HUES64 (cell line): ENCODE results near the gene KASH5. TPM values are rescaled to one million over a fixed set of nuclear protein-coding genes. Genes with fewer than 3 reads are reported as not detected.

Experiments
- H3K27ac ChIP-seq: 2 replicates; pipeline ENCODE4 v1.7.0; 2013; ENCODE audit warnings: low read depth, low read length, inconsistent platforms
- H3K27me3 ChIP-seq: 2 replicates; pipeline ENCODE4 v1.6.1; 2013; ENCODE audit warnings: mild to moderate bottlenecking, low read length; ENCODE audit not compliant: insufficient read depth
- H3K36me3 ChIP-seq: 2 replicates; pipeline ENCODE4 v1.6.1; 2013; ENCODE audit warnings: mild to moderate bottlenecking, low read length; ENCODE audit not compliant: insufficient read depth
- H3K4me1 ChIP-seq: 2 replicates; pipeline ENCODE4 v1.6.1; 2013; ENCODE audit warnings: mild to moderate bottlenecking, low read length, moderate library complexity; ENCODE audit not compliant: insufficient read depth
- H3K4me3 ChIP-seq: 2 replicates; pipeline ENCODE4 v1.5.1; 2013; ENCODE audit warnings: mild to moderate bottlenecking, low read length, moderate library complexity
- H3K9ac ChIP-seq: 2 replicates; pipeline ENCODE4 v1.6.1; 2013; ENCODE audit warnings: mild to moderate bottlenecking, low read depth, low read length
- H3K9me3 ChIP-seq: 2 replicates; pipeline ENCODE4 v1.6.1; 2013; ENCODE audit warnings: low read depth, low read length; ENCODE audit not compliant: insufficient read depth
- WGBS: fragments of 150-250, 120-280 bp; methylation state at CpG from one replicate; pipeline ENCODE4 v1.1.7; 2013; ENCODE audit warnings: missing lambda C conversion rate; 5-methylcytosine and 5-hydroxymethylcytosine counted together
- polyA plus RNA-seq, 2 experiments: library from polyadenylated mRNA; stranded (reverse); fragments of 50-300 nt; gene quantifications; one replicate each; pipeline ENCODE4 v1.2.3, GENCODE V29; 2013

The KASH5 gene, protein sequence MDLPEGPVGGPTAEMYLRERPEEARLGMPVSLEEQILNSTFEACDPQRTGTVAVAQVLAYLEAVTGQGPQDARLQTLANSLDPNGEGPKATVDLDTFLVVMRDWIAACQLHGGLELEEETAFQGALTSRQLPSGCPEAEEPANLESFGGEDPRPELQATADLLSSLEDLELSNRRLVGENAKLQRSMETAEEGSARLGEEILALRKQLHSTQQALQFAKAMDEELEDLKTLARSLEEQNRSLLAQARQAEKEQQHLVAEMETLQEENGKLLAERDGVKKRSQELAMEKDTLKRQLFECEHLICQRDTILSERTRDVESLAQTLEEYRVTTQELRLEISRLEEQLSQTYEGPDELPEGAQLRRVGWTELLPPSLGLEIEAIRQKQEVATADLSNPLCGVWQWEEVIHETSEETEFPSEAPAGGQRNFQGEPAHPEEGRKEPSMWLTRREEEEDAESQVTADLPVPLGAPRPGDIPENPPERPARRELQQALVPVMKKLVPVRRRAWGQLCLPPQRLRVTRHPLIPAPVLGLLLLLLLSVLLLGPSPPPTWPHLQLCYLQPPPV
- not detected for polyA plus RNA-seq (2013, experiment 1 of 2)
- not detected for polyA plus RNA-seq (2013, experiment 2 of 2)

DNA sequence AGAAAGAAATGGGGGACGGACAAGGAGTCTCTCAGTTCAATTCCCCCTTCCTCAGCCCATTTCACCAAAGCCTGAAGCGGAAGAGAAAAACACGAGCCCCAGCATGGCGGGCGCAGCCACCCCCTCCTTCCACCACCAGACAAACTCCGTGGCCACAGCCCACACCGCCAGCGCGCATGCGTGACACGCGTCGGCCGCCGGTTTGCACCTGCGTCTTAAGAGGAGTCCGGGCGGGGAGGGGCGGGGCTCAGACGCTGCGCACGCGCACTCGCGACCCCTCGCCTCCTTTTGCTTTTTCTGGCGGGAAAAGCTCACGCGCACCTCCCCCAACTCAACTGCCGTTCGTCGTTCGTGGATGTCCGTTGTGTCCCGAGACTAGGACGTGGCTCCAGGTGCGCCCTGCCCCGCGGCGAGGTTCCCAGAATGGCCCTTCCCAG, at the start of gene KASH5:
TSS of gene KASH5 (plus strand) at position 314 of the 437 bp plus-strand sequence. CDS start 2,635 bp downstream, outside the sequence.
- Histone ChIP-seq H3K9ac (no peak within 1 kb of the TSS), H3K4me1 (no peaks in the 10 kb centered on the region), H3K27me3 (no peaks in the 10 kb centered on the region), H3K27ac (no peak within 1 kb of the TSS), H3K4me3 (no peak within 1 kb of the TSS), H3K36me3 (no peaks in the 10 kb centered on the region), H3K9me3 (0 out of 2 replicates have a peak, but pooled peaks cover 3% of the 10 kb centered on the region)
- WGBS: 91% methylated on average over 40 of the region's 40 CpGs

DNA sequence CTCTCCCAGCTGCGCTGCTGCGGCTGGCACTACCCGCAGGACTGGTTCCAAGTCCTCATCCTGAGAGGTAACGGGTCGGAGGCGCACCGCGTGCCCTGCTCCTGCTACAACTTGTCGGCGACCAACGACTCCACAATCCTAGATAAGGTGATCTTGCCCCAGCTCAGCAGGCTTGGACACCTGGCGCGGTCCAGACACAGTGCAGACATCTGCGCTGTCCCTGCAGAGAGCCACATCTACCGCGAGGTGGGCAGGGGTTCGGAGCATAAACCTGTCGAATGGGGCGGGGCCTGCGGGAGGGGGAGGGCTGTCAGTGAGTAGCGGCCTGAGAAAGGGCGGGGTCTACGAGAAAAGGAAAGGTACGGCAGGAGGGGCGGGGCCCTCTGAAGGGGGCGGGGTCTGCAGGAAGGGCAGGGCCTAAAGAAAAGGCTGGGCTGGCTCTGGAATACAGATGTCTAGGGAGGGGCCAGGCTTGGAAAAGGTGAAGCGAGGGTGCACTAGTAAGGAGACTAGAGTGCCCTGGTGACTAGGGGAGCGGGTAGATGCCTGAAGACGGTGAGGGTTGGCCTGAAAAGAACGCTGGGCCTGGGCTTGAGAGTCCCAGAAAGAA, 49.3 kb upstream of the KASH5 start:
- Histone ChIP-seq H3K4me3 (peak overlapping the region; percentile 49), H3K27ac (peak overlapping the region; percentile 76; the same call in 1 of the 2 replicates), H3K9ac (peak overlapping the region; percentile 27; the same call in 1 of the 2 replicates), H3K36me3 (peaks cover 34% of the 10 kb centered on the region), H3K9me3 (no peaks in the 10 kb centered on the region), H3K4me1 (peaks cover 14% of the 10 kb centered on the region), H3K27me3 (peaks cover 11% of the 10 kb centered on the region)
- WGBS: 2% methylated on average over 30 of the region's 30 CpGs

DNA sequence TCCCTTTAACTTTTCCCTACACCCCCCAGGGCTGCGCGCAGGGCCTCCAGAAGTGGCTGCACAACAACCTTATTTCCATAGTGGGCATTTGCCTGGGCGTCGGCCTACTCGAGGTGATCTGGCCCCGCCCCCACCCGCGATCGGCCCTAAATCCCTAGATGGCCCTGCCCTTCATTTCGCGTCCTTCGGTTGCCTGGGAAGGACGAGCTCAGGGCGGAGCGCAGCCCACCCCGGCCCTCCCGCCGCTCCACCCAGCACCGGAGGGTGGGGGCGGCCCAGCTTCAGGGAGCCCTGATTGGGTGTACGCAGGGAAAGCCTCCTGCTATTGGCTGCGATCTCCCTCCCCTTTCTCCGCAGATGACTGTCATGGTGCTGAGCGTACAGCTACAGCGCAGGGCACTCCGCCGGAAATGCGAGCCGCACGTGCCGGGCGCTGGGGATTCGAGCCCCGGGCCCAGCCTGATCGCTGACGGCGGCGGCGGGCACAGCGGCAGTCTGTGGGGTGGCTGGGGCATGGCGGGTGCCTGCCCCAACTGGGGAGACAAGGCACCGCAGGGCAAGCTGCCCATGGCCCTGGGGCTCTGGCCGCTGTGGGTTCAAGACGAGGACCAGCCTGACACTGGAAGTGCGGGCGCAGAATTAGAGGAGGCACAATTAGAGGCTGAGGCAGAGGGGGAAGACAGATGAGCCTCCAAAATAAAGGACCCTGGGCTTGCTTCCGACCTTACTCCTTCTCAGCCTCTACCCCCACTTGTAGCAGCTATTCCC, 48.6 kb upstream of the KASH5 start:
- WGBS: 9% methylated on average over 47 of the region's 47 CpGs
- Histone ChIP-seq H3K27ac (peak overlapping the region; percentile 82; the same call in 1 of the 2 replicates), H3K9me3 (no peaks in the 10 kb centered on the region), H3K4me1 (peaks cover 14% of the 10 kb centered on the region), H3K36me3 (peaks cover 40% of the 10 kb centered on the region), H3K9ac (no peak overlapping the region; the same call in 1 of the 2 replicates), H3K4me3 (peak overlapping the region; percentile 49), H3K27me3 (peaks cover 11% of the 10 kb centered on the region)

DNA sequence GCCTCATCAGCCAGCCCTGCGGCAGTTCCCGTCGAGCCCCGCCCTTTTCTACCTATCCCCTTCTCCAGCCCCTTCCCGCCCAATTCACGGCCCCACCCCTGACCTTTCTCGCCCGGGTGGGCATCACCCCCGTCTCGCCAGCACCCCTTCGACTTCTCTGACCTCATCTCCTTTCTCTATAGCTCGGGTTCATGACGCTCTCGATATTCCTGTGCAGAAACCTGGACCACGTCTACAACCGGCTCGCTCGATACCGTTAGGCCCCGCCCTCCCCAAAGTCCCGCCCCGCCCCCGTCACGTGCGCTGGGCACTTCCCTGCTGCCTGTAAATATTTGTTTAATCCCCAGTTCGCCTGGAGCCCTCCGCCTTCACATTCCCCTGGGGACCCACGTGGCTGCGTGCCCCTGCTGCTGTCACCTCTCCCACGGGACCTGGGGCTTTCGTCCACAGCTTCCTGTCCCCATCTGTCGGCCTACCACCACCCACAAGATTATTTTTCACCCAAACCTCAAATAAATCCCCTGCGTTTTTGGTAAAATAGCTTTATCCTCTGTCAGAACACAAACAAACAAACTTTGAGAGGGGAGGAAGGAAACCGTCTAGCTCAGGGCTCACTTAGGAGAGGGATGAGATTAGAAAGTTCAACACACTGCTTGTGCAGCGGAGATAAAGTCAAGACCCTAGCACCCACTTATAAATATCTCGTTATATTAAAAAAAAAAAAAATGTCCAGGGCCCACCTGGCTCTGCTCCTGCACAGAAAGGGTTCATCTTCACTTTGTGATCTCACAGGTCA, 47.8 kb upstream of the KASH5 start:
- Histone ChIP-seq H3K9ac (no peak overlapping the region; the same call in 1 of the 2 replicates), H3K36me3 (peaks cover 48% of the 10 kb centered on the region), H3K4me3 (peak overlapping the region; percentile 20; the same call in 1 of the 2 replicates), H3K9me3 (no peaks in the 10 kb centered on the region), H3K4me1 (peaks cover 14% of the 10 kb centered on the region), H3K27ac (no peak overlapping the region; the same call in 1 of the 2 replicates), H3K27me3 (peaks cover 11% of the 10 kb centered on the region)
- WGBS: 43% methylated on average over 34 of the region's 36 CpGs

DNA sequence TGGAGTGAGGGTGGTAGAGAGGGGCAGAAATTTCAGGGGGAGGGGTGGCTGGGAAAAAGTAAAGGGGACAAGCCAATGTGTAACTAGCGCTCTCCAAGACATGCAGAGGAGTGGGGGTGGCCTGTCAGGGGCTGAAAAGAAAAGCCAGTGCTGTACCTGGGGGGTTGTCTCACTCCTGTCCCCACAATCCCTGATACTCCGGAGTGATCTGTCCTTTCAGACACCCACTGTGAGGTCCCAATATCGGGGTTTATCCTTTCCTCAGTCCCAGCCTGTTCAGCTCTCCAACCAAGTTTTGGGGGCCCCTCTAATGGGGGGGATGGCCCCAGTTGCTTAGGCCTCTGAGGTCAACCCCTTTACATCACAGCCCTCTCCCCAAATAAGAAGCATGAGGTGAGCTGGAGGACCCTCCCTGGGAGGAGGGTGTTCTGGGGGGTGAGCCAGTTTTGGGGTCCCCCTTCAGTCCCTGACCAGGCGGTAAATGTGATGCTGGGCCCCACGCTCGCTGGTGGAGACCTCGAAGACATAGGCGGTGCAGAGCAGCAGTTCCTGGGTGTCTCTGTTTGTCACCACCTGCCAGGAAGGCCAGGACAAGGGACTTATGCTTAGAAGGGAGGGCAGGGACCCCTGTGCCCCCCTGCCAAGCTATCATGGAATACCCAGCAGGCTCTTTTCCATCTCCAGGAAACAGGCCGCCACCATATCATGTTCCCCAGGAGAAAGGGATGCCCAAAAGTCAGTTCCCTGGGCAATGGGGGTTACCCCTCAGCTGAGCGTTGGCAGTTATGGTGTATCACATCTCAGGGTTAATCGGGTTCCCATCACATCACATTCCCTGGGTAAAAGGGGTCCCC, 47.0 kb upstream of the KASH5 start:
- no peaks in the 10 kb centered on the region for H3K9me3 ChIP-seq
- H3K4me3 ChIP-seq: no peak overlapping the region
- H3K36me3 ChIP-seq: peaks cover 55% of the 10 kb centered on the region
- peaks cover 14% of the 10 kb centered on the region for H3K4me1 ChIP-seq
- no peak overlapping the region for H3K27ac ChIP-seq
- 93% methylated on average over 11 of the region's 11 CpGs for WGBS
- peaks cover 11% of the 10 kb centered on the region for H3K27me3 ChIP-seq
- no peak overlapping the region for H3K9ac ChIP-seq

DNA sequence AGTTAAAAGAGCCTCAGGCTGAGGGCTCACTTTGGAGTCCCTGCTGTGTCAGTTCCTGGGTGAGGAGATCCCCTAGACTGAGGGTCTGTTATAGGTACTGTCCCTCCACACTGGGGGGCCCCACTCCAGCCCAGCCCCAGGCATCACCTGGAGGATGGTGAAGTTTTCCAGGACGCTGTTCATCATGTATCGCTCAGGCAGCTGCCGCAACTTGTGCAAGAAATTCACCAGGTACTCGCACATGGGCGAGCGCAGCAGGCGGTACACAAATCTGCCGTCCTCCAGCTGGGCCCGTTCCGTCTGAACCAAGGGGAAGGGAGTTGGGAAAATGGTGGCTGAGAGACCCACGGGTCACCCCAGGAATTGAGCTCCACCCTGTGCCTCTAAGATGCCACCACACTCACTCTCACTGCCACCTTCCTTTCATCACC, 45.7 kb upstream of the KASH5 start:
- peaks cover 68% of the 10 kb centered on the region for H3K36me3 ChIP-seq

DNA sequence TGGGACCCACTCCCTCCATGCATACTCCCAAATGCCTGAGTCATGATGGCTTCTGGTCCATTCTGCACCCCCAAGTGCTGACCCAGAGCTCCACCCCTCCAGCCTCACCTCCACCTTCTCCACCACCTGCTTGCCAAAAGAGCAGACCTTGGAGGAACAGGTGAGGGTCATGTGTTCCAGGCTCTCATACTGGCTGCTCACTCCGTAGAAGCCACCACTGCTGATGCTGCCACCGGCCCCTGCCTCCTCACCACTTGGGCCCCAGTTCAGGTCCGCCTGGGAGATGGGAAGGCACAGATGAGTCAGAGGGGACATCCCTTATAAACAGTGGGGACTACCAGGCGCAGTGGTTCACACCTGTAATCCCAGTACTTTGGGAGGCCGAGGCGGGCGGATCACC, 44.9 kb upstream of the KASH5 start:
- Histone ChIP-seq H3K27ac (no peak overlapping the region), H3K9ac (no peak overlapping the region), H3K4me3 (no peak overlapping the region), H3K9me3 (no peaks in the 10 kb centered on the region), H3K4me1 (peaks cover 9% of the 10 kb centered on the region), H3K36me3 (peaks cover 76% of the 10 kb centered on the region), H3K27me3 (no peaks in the 10 kb centered on the region; the same call in 1 of the 2 replicates)
- WGBS: 95% methylated on average over 7 of the region's 7 CpGs

More for the DNA sequence above, 45.7 kb upstream of the KASH5 start:
- Histone ChIP-seq H3K9me3 (no peaks in the 10 kb centered on the region), H3K9ac (no peak overlapping the region), H3K4me3 (no peak overlapping the region), H3K27ac (no peak overlapping the region), H3K27me3 (peaks cover 7% of the 10 kb centered on the region), H3K4me1 (peaks cover 14% of the 10 kb centered on the region)
- WGBS: 91% methylated on average over 11 of the region's 11 CpGs

DNA sequence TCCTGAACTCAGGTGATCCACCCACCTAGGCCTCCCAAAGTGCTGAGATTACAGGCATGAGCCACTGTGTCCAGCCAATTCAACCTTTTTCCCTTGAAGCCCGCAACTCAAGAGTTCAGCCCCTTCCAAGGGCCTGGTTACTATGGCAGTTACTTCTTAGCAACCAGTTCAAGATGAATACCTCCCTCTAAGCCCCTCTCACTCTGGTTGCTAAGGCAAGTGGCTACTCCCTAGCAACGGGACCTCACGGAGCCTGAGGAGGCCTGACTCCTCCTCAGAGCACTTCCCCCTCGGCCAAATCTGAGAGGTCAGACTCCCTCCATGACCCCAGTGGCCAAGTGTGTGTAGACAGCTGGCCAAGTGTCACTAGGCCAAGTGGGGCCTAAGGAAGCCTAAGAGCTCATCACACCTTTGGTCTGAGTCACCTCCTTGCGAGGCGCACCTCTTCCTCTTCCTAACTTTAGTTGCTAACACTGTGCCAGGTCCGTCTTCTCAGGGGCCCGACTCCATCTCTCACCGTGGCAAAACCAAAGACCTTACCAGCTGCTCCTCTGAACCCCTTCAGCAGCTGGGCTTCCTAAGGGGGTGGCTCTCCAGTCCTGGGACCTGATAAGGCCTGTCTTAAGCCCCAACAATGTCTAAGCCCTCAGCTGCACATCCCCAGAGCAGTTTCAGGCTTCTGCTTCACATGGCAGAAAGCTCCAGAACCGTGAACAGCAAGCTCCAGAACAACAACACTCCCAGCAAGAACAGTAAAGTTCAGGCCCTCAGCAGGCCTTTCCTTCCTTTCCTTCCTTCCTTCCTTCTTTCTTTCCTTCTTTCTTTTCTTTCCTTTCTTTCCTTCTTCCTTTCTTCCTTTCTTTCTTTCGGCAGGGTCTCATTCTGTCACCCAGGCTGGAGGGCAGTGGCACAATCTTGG, 43.3 kb upstream of the KASH5 start:
- WGBS: 94% methylated on average over 11 of the region's 11 CpGs
- Histone ChIP-seq H3K4me1 (peaks cover 5% of the 10 kb centered on the region; the same call in 1 of the 2 replicates), H3K27me3 (no peaks in the 10 kb centered on the region), H3K9me3 (no peaks in the 10 kb centered on the region), H3K9ac (no peak overlapping the region), H3K27ac (no peak overlapping the region), H3K36me3 (peaks cover 90% of the 10 kb centered on the region), H3K4me3 (no peak overlapping the region)

DNA sequence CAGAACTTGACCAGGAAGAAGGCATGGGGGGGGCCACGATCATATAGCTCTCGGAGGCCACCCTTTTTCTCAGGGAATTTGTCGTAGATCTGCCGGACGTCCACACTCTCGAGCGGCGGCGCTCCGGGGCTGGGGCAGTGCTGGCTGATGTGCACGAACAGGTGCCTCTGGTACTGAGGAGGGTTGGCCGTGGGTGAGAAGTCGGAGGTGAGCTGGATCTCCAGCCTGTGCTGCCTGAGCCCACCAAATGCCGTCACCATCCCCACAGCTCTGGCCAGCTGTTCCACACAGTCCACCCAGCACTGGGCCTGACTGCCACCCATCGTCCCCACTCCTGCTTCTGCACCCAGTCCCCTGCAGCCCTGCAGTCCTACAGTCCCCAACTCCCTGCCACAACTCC, 40.9 kb upstream of the KASH5 start:
- H3K9ac ChIP-seq: no peak overlapping the region
- H3K27me3 ChIP-seq: no peaks in the 10 kb centered on the region
- no peak overlapping the region for H3K27ac ChIP-seq
- WGBS: 95% methylated on average over 15 of the region's 15 CpGs
- no peaks in the 10 kb centered on the region for H3K9me3 ChIP-seq
- H3K4me1 ChIP-seq: no peaks in the 10 kb centered on the region
- peaks cover 96% of the 10 kb centered on the region for H3K36me3 ChIP-seq
- no peak overlapping the region for H3K4me3 ChIP-seq
